ENCODE measurements around the gene PKD1L1.

PKD1L1 gene

GRCh38 chr7:47734287-47734948, 213.8 kb downstream of the PKD1L1 start:
- no peak for DNase-seq (ENCODE audit: low read depth)
- H3K4me3 ChIP-seq (ENCODE audit: low read depth, low read length) = no peak overlapping the region
- no peak for TF ChIP-seq CTCF (IDR thresholded peaks at IDR 0.05; ENCODE audit: low read depth, low read length, missing control alignments)

- H3K4me3 ChIP-seq (ENCODE audit: low read depth, low read length) = no peak overlapping the region
- no peak for TF ChIP-seq CTCF (IDR thresholded peaks at IDR 0.05; ENCODE audit: low read depth, low read length, missing control alignments)
- DNase-seq (ENCODE audit: low read depth) = no peak
These were observed 218.1 kb downstream of the PKD1L1 start for GRCh38 chr7:47730142-47730541.

- H3K4me3 ChIP-seq (ENCODE audit: low read depth, low read length) = no peak overlapping the region
- no peak for TF ChIP-seq CTCF (IDR thresholded peaks at IDR 0.05; ENCODE audit: low read depth, low read length, missing control alignments)
- DNase-seq (ENCODE audit: low read depth) = no peak
These were observed 222.1 kb downstream of the PKD1L1 start for GRCh38 chr7:47726047-47726726.

GRCh38 chr7:47725031-47725780, 223.1 kb downstream of the PKD1L1 start:
- DNase-seq (ENCODE audit: low read depth) = no peak
- no peak overlapping the region for H3K4me3 ChIP-seq (ENCODE audit: low read depth, low read length)
- TF ChIP-seq CTCF (IDR thresholded peaks at IDR 0.05; ENCODE audit: low read depth, low read length, missing control alignments) = no peak
